ENCODE results near the gene MAD2L1.

- TF ChIP-seq CTCF (conservative IDR thresholded peaks at IDR 0.05; ENCODE audit: low read depth, low read length) (no peak), EZH2 (IDR thresholded peaks at IDR 0.05; ENCODE audit: low read length, unreplicated experiment) (no peak)
Observed at GRCh38 chr4:120037411-120037810, 29.2 kb downstream of the MAD2L1 start.
